OCI-LY3 (cell line): ENCODE data around the gene TSPEAR.
"Not testable (repeated sequence)": the region's sequence is repeated elsewhere in the genome, so short reads cannot be mapped to it uniquely, and the experiment has no call there.

Experiments used
- H2AFZ ChIP-seq: fragments of 200-600, 300-600 bp; shearing (Covaris generic); 2 replicates; pipeline ENCODE4 v1.6.0; 2014; ENCODE audit warnings: antibody characterized with exemption, low read depth, low read length
- H3K27ac ChIP-seq: fragments of 200-600, 300-600 bp; sonication (generic); 2 replicates; pipeline ENCODE4 v1.5.1; 2014; ENCODE audit warnings: mild to moderate bottlenecking, low read length, moderate library complexity, mixed read lengths
- H3K27me3 ChIP-seq: fragments of 200-600, 300-600 bp; sonication (generic); 2 replicates; pipeline ENCODE4 v1.6.1; 2014; ENCODE audit warnings: low read depth, low read length, mixed read lengths
- H3K36me3 ChIP-seq: fragments of 200-600, 300-600 bp; sonication (generic); replicated peaks from 2 replicates; pipeline ENCODE3; 2014; ENCODE audit warnings: low read depth, low read length, mixed read lengths
- H3K4me1 ChIP-seq: fragments of 300-600, 200-600 bp; sonication (generic); 2 replicates; pipeline ENCODE4 v1.6.1; 2014; ENCODE audit warnings: low read length, mixed read lengths
- H3K4me2 ChIP-seq: fragments of 200-600, 300-600 bp; sonication (generic); 2 replicates; pipeline ENCODE4 v1.6.1; 2014; ENCODE audit warnings: low read length, mixed read lengths
- H3K4me3 ChIP-seq: fragments of 300-600, 200-600 bp; sonication (generic); 2 replicates; pipeline ENCODE4 v1.5.1; 2014; ENCODE audit warnings: antibody characterized with exemption, mild to moderate bottlenecking, low read length, moderate library complexity
- H3K79me2 ChIP-seq: fragments of 300-600, 200-600 bp; shearing (Covaris generic); 2 replicates; pipeline ENCODE4 v1.6.1; 2014; ENCODE audit warnings: mild to moderate bottlenecking, low read length, mixed read lengths
- H3K9ac ChIP-seq: fragments of 300-600, 200-600 bp; shearing (Covaris generic); 2 replicates; pipeline ENCODE4 v1.6.0; 2014; ENCODE audit warnings: mild to moderate bottlenecking, low read length, moderate library complexity
- H3K9me3 ChIP-seq: fragments of 200-600, 300-600 bp; shearing (Covaris generic); 2 replicates; pipeline ENCODE4 v1.6.1; 2014; ENCODE audit warnings: low read length, mixed read lengths; ENCODE audit not compliant: insufficient read depth
- H4K20me1 ChIP-seq: fragments of 200-600, 300-600 bp; sonication (generic); 2 replicates; pipeline ENCODE4 v1.6.1; 2016; ENCODE audit warnings: low read length, mixed read lengths; ENCODE audit not compliant: insufficient read depth
- CTCF ChIP-seq: fragments of 200-600, 300-600 bp; sonication (generic); IDR thresholded peaks from 2 replicates; pipeline ENCODE4 v1.5.1; 2014; ENCODE audit warnings: antibody characterized with exemption, low read length, low read depth
- EZH2phosphoT487 ChIP-seq: fragments of 200-600 bp; shearing (Covaris generic); IDR thresholded peaks from 2 replicates; pipeline ENCODE4 v1.6.1; 2018; ENCODE audit warnings: antibody characterized with exemption, mixed run types, low read depth

Gene TSPEAR

GRCh38 chr21:44644878-44645277, 66.5 kb downstream of the TSPEAR start:
- no peaks in the 10 kb centered on the region for H3K36me3 ChIP-seq
- no peak overlapping the region for H3K4me2 ChIP-seq
- no peaks in the 10 kb centered on the region for H3K4me1 ChIP-seq
- no peak overlapping the region for H3K4me3 ChIP-seq
- no peak overlapping the region for H3K27ac ChIP-seq
- no peaks in the 10 kb centered on the region for H3K79me2 ChIP-seq
- H2AFZ ChIP-seq, result no peak overlapping the region
- no peaks in the 10 kb centered on the region for H3K27me3 ChIP-seq
- 0 out of 2 replicates have a peak, but pooled peaks cover 4% of the 10 kb centered on the region for H3K9me3 ChIP-seq
- no peaks in the 10 kb centered on the region for H4K20me1 ChIP-seq
- no peak overlapping the region for H3K9ac ChIP-seq
- TF ChIP-seq CTCF (no peak), EZH2phosphoT487 (no peak)

- Histone ChIP-seq H2AFZ (no peak overlapping the region), H3K9me3 (0 out of 2 replicates have a peak, but pooled peaks cover 4% of the 10 kb centered on the region), H3K4me3 (no peak overlapping the region), H3K79me2 (no peaks in the 10 kb centered on the region), H3K36me3 (no peaks in the 10 kb centered on the region), H3K27ac (no peak overlapping the region), H3K4me1 (no peaks in the 10 kb centered on the region), H3K27me3 (no peaks in the 10 kb centered on the region), H4K20me1 (no peaks in the 10 kb centered on the region), H3K9ac (no peak overlapping the region), H3K4me2 (no peak overlapping the region)
- TF ChIP-seq CTCF (no peak), EZH2phosphoT487 (no peak)
Measured at GRCh38 chr21:44643741-44644310, 67.5 kb downstream of the TSPEAR start.

- Histone ChIP-seq H3K27ac (no peak overlapping the region), H3K4me3 (no peak overlapping the region)
Measured at GRCh38 chr21:44640761-44641160, 70.6 kb downstream of the TSPEAR start.

GRCh38 chr21:44639331-44639655, 72.1 kb downstream of the TSPEAR start:
- Histone ChIP-seq H3K9me3 (0 out of 2 replicates have a peak, but pooled peaks cover 4% of the 10 kb centered on the region), H3K4me1 (no peaks in the 10 kb centered on the region), H4K20me1 (no peaks in the 10 kb centered on the region), H3K4me3 (no peak overlapping the region), H2AFZ (no peak overlapping the region), H3K4me2 (no peak overlapping the region), H3K79me2 (no peaks in the 10 kb centered on the region), H3K36me3 (no peaks in the 10 kb centered on the region), H3K9ac (no peak overlapping the region), H3K27ac (no peak overlapping the region), H3K27me3 (no peaks in the 10 kb centered on the region; the same call in 1 of the 2 replicates)
- TF ChIP-seq EZH2phosphoT487 (no peak), CTCF (no peak)

More at GRCh38 chr21:44640761-44641160, 70.6 kb downstream of the TSPEAR start:
- no peaks in the 10 kb centered on the region for H4K20me1 ChIP-seq
- H3K27me3 ChIP-seq, result no peaks in the 10 kb centered on the region
- H2AFZ ChIP-seq, result no peak overlapping the region
- no peak overlapping the region for H3K4me2 ChIP-seq
- no peaks in the 10 kb centered on the region for H3K36me3 ChIP-seq
- H3K9me3 ChIP-seq, result 0 out of 2 replicates have a peak, but pooled peaks cover 4% of the 10 kb centered on the region
- H3K79me2 ChIP-seq, result no peaks in the 10 kb centered on the region
- no peak for TF ChIP-seq CTCF
- no peak overlapping the region for H3K9ac ChIP-seq
- no peaks in the 10 kb centered on the region for H3K4me1 ChIP-seq

DNA sequence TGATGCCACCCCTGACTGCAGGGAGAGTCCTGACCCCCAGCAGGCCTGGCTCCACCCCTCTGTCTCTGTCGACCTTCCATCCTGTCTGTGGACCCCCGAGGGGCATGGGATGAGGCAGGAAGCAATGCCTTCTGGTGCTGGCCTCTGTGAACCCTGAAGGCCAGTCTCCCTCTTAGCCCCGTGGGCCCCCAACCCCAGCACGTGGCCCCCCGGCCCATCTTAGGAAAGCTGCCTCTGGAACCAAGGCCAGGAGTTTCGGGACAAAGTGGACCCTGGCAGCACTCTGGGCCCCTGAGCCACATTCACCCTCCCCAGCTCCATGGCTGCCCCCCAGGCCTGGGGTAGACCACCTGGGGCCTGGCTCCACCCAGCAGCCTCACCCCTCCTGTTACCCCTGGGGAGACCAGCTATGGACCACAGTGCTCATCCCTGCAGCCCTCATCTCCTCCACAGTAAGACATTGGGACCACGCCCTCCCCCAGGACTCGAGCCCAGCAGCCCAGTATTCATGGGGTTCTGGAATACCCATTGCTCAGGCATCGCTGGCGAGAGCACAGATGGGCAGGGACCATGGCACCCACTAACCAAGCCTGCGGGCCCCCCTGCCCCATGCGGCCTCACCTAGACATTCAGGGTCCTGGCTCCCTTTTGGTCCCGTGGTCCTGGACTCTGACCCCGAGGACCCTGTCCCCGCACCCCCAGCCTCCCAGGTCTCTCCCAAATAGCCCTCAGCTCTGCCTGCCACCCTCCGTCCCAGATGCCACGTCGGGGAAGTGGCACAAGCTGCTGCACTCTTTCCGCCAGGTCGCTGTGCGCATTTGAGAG, 72.7 kb downstream of the TSPEAR start:
- not testable (repeated sequence) for H3K9me3 ChIP-seq, H4K20me1 ChIP-seq, H3K36me3 ChIP-seq, H3K4me2 ChIP-seq, H3K4me3 ChIP-seq, H3K27ac ChIP-seq, H3K79me2 ChIP-seq, H3K27me3 ChIP-seq, H2AFZ ChIP-seq, H3K9ac ChIP-seq, H3K4me1 ChIP-seq

GRCh38 chr21:44637851-44638348, 73.5 kb downstream of the TSPEAR start:
- H3K4me1 ChIP-seq, H3K79me2 ChIP-seq, H3K4me3 ChIP-seq, H4K20me1 ChIP-seq, H3K9me3 ChIP-seq, H2AFZ ChIP-seq, H3K27ac ChIP-seq, H3K9ac ChIP-seq, H3K36me3 ChIP-seq, H3K27me3 ChIP-seq, H3K4me2 ChIP-seq: not testable (repeated sequence)
